Osteocyte (in vitro differentiated cells): ENCODE measurements around the gene RALGPS1. TPM values are rescaled to one million over a fixed set of nuclear protein-coding genes. Genes with fewer than 3 reads are reported as not detected.
"Not testable (repeated sequence)": the region's sequence is repeated elsewhere in the genome, so short reads cannot be mapped to it uniquely, and the experiment has no call there.

Experiments
- DNase-seq: peaks from one replicate; pipeline ENCODE4 v3.0.0; 2021; ENCODE audit warnings: mixed read lengths; ENCODE audit not compliant: unreplicated experiment; ENCODE audit errors: extremely low spot score
- H3K27ac Mint-ChIP-seq: one replicate; pipeline ENCODE4 v1.8.0; 2021; ENCODE audit warnings: mild to moderate bottlenecking, mixed read lengths; ENCODE audit not compliant: unreplicated experiment
- H3K27me3 Mint-ChIP-seq: one replicate; pipeline ENCODE4 v1.8.0; 2021; ENCODE audit warnings: mixed read lengths; ENCODE audit not compliant: unreplicated experiment
- H3K36me3 Mint-ChIP-seq: one replicate; pipeline ENCODE4 v1.8.0; 2021; ENCODE audit warnings: mixed read lengths; ENCODE audit not compliant: unreplicated experiment
- H3K4me1 Mint-ChIP-seq: one replicate; pipeline ENCODE4 v1.8.0; 2021; ENCODE audit warnings: mixed read lengths; ENCODE audit not compliant: unreplicated experiment
- H3K4me3 Mint-ChIP-seq: one replicate; pipeline ENCODE4 v1.8.0; 2021; ENCODE audit warnings: mild to moderate bottlenecking, moderate library complexity, mixed read lengths; ENCODE audit not compliant: unreplicated experiment
- H3K9me3 Mint-ChIP-seq: one replicate; pipeline ENCODE4 v1.8.0; 2021; ENCODE audit warnings: mixed read lengths; ENCODE audit not compliant: unreplicated experiment
- total RNA-seq: library from RNA; stranded (reverse); gene quantifications from 2 replicates; pipeline ENCODE4 v1.2.1, GENCODE V29; 2021
- TF ChIP-seq, protein P1 (sequence below): fragments of 200-600 bp; sonication (generic); IDR thresholded peaks from 2 replicates; pipeline ENCODE4 v1.5.0; 2021; ENCODE audit warnings: antibody characterized with exemption, mild to moderate bottlenecking, moderate library complexity

The RALGPS1 gene
- total RNA-seq, 1 donor from 2014 or later: 9.9 TPM

DNA sequence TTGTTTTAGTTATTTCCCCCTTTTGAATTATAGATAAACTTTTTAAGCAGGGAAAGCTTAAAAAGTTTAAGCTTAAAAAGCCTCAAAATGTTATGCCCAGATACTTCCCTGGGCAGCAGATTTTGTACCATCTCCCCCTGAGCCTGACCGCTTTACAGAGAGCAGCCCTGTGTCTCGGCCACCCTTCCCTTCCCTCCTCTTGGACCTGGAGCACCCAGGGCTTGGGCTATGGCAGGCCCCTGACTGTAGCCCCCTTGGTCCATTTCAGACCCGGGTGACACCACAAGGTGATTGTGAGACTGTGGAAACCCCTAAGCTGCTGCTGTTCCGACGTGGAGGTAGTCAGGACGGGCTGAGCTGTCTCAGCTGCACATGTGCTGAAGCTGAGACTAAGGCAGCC, 97.7 kb downstream of the RALGPS1 start:
- H3K27ac Mint-ChIP-seq: no peak overlapping the region
- H3K4me3 Mint-ChIP-seq: no peak overlapping the region
- no peak for DNase-seq
- H3K9me3 Mint-ChIP-seq: no peaks in the 10 kb centered on the region
- no peaks in the 10 kb centered on the region for H3K36me3 Mint-ChIP-seq
- TF ChIP-seq, protein P1, sequence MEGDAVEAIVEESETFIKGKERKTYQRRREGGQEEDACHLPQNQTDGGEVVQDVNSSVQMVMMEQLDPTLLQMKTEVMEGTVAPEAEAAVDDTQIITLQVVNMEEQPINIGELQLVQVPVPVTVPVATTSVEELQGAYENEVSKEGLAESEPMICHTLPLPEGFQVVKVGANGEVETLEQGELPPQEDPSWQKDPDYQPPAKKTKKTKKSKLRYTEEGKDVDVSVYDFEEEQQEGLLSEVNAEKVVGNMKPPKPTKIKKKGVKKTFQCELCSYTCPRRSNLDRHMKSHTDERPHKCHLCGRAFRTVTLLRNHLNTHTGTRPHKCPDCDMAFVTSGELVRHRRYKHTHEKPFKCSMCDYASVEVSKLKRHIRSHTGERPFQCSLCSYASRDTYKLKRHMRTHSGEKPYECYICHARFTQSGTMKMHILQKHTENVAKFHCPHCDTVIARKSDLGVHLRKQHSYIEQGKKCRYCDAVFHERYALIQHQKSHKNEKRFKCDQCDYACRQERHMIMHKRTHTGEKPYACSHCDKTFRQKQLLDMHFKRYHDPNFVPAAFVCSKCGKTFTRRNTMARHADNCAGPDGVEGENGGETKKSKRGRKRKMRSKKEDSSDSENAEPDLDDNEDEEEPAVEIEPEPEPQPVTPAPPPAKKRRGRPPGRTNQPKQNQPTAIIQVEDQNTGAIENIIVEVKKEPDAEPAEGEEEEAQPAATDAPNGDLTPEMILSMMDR: no peak
- H3K4me1 Mint-ChIP-seq: no peaks in the 10 kb centered on the region
- peaks cover 5% of the 10 kb centered on the region for H3K27me3 Mint-ChIP-seq

DNA sequence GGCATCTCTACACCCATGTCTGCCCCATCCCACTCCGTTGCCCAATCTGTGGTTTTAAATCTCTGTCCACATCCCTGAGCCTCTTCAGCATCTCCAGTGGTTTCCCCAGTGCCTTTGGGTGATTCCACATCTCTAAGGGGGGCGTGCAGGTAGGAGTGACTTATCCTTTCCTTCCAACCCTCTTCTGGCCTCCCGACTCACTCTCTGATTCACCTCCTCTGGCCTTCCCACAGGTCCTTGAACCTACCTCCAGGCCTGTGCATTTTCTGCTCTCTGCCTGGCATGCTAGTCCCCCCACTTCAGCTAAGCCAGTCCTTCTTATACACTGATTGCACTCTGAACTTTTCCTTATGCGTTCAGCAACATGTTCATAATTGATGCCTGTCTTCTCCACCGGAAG, 99.0 kb downstream of the RALGPS1 start:
- H3K27ac Mint-ChIP-seq: no peak overlapping the region
- peaks cover 5% of the 10 kb centered on the region for H3K27me3 Mint-ChIP-seq
- no peaks in the 10 kb centered on the region for H3K4me1 Mint-ChIP-seq
- no peaks in the 10 kb centered on the region for H3K36me3 Mint-ChIP-seq
- no peak for DNase-seq
- H3K9me3 Mint-ChIP-seq: no peaks in the 10 kb centered on the region
- TF ChIP-seq, protein P1: no peak
- H3K4me3 Mint-ChIP-seq: no peak overlapping the region

DNA sequence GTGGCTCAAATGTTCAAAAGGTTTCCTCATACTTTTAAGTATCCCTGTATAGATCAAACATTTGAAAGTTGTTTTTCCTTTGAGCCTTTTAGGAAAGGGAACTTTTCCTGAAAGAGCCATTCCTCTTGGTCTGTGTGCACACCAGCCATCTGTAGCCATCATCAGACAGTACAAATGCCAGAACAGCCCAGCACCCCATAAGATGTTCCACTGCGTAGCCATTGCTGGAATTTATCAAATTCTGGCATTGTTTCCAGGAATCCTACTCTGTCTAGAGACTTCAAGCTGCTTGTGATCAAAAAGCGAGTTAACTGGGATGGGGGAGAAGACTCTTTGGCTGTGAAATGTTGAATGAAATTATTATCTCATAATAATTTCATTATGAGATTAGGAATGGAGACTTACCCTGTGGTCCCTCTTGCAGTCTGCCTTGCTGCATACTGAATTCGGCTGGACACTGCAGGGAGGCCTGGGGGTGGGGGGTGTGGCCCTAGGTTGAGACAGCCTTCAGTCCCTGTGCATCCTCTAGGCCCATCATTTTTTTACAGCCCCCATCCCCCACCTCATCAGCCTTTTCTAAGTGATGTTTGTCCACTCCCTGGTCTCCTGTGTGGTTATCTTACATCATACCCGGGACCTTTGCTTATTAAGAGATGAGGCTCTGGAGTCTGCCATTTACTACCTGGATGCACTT, 99.8 kb downstream of the RALGPS1 start:
- Mint-ChIP-seq H3K27ac (no peak overlapping the region), H3K36me3 (no peaks in the 10 kb centered on the region), H3K27me3 (peaks cover 5% of the 10 kb centered on the region), H3K4me3 (no peak overlapping the region), H3K4me1 (no peaks in the 10 kb centered on the region), H3K9me3 (no peaks in the 10 kb centered on the region)
- no peak for DNase-seq
- TF ChIP-seq, protein P1: no peak

DNA sequence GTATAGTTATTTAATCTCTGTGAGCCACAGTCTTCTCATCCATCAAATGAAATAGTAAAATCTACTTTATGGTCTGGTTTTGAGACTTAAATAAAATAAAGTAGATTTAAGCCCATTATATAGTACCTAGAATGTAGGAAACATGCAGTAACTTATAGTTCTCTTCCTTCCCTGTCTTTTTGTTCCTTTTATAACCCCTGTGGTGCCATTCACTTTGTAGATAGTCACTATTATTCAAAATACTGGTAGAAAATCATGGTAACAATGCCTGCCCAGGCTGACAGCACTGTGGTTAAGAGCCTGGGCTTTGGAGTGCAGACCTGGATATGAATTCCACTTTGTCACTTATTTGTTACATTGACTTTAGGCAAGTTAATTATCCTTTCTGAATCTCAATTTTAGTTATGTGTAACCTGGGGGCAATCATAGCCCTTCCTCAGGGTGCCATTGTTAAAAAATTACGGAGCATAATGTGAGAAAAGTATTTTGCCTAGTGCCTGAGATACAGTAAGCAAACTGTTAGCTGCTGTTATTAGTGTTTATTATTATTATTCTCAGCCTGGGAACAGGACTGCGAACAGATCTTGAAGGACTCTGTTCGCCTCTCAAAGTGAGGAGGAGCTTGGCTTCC, 100.4 kb downstream of the RALGPS1 start:
- DNase-seq: no peak
- Mint-ChIP-seq H3K9me3 (no peaks in the 10 kb centered on the region), H3K36me3 (no peaks in the 10 kb centered on the region), H3K27ac (no peak overlapping the region), H3K4me3 (no peak overlapping the region), H3K27me3 (peaks cover 5% of the 10 kb centered on the region), H3K4me1 (no peaks in the 10 kb centered on the region)
- TF ChIP-seq, protein P1: no peak

DNA sequence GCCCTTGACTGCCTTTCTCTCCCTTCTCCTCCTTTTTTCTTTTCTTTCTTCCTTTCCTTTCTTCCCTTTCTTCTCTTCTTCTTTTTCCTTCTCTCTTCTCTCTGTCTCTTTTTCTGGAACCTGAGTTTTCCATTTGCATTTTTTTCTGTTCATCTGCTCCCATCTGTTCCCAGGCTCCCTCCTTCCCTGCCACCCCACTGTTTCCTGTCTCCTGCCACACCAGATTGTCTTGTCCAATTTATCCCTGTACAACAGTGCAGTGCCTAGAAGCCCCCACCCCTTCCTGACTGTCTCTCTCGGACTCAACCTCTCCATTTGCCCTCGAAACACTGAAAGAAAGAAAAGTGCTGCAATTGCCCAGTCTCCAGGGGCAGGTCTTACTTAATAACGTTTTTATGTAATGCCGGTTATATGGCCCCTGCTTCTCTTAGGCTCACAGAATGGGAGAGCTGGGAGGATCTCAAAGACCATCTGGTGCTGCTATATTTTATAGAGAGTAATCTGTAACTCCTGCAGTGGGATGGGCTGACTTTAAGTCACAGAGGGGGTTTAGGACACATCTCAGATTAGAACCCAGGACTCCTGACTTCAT, 101.4 kb downstream of the RALGPS1 start:
- H3K36me3 Mint-ChIP-seq: no peaks in the 10 kb centered on the region
- TF ChIP-seq, protein P1: no peak
- H3K9me3 Mint-ChIP-seq: no peaks in the 10 kb centered on the region
- peaks cover 4% of the 10 kb centered on the region for H3K4me1 Mint-ChIP-seq
- H3K4me3 Mint-ChIP-seq: no peak overlapping the region
- H3K27me3 Mint-ChIP-seq: peaks cover 5% of the 10 kb centered on the region
- DNase-seq: no peak
- H3K27ac Mint-ChIP-seq: no peak overlapping the region

DNA sequence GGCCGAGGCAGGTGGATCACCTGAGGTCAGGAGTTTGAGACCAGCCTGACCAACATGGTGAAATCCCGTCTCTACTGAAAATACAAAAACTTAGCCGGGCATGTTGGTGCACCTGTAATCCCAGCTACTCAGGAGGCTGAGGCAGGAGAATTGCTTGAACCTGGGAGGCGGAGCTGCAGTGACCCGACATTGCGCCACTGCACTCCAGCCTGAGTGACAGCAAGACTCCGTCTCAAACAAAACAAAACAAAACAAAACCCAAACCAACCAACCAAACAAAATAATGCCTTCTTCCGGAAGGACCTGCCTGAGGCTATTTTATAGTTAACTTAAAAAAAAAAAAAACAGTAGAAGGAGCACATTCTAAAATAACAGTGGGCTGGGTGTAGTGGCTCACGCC, 103.4 kb downstream of the RALGPS1 start:
- not testable (repeated sequence) for H3K4me3 Mint-ChIP-seq, DNase-seq, H3K27ac Mint-ChIP-seq, H3K27me3 Mint-ChIP-seq, H3K36me3 Mint-ChIP-seq, H3K9me3 Mint-ChIP-seq
- H3K4me1 Mint-ChIP-seq: peaks cover 23% of the 10 kb centered on the region
